ENCODE data around the gene CFAP43. TPM values are rescaled to one million over a fixed set of nuclear protein-coding genes. Genes with fewer than 3 reads are reported as not detected.

The CFAP43 gene
- total RNA-seq, 1 experiment from 2014 or later = 0.42 TPM

GRCh38 chr10:104274762-104275721 is 42.9 kb upstream of the CFAP43 start:
- ATAC-seq (peak; percentile 94), DNase-seq (ENCODE audit: low spot score) (peak; percentile 79)
- ChIA-PET POLR2A (interaction anchor here (0.6 to 1.5 kb wide), 7 partner anchors 20 to 208 kb away, joined by 3 to 6 read pairs (median 3); partner anchors contain the start of genes CFAP43, GSTO1, ITPRIP and SFR1), CTCF (interaction anchor here (0.5 to 8.8 kb wide), 56 partner anchors 8 to 388 kb away, joined by 3 to 126 read pairs (median 6); partner anchors contain the start of genes CFAP58, GSTO1, ITPRIP and SFR1)
- Mint-ChIP-seq H3K36me3 (peaks cover 3% of the 10 kb centered on the region; the same call in 1 of the 2 replicates), H3K4me3 (peak overlapping the region; percentile 70), H3K9me3 (no peaks in the 10 kb centered on the region), H3K27ac (no peak overlapping the region), H3K27me3 (ENCODE audit: low read depth) (peaks cover 12% of the 10 kb centered on the region), H3K4me1 (peaks cover 10% of the 10 kb centered on the region)
- TF ChIP-seq FOXP1 (CRISPR knock-in tag; IDR thresholded peaks at IDR 0.05; ENCODE audit: borderline replicate concordance) = peak; percentile 65; the same call in 1 of the 2 replicates
- no peak for TF ChIP-seq SOX15 (CRISPR knock-in tag; IDR thresholded peaks at IDR 0.05)
- peak; percentile 83 for TF ChIP-seq MAX (CRISPR knock-in tag; IDR thresholded peaks at IDR 0.05)
- no peak for TF ChIP-seq ZNF532 (CRISPR knock-in tag; IDR thresholded peaks at IDR 0.05; ENCODE audit: borderline replicate concordance)
- TF ChIP-seq CTCF (IDR thresholded peaks at IDR 0.05) = peak; percentile 71
- peak; percentile 67; the same call in 1 of the 2 replicates for TF ChIP-seq ZNF423 (CRISPR knock-in tag; IDR thresholded peaks at IDR 0.05)
- 0 out of 2 replicates have a peak, but pooled peaks have one; percentile 40 for TF ChIP-seq ARID4B (CRISPR knock-in tag; IDR thresholded peaks at IDR 0.05; ENCODE audit: borderline replicate concordance)
- TF ChIP-seq CREM (CRISPR knock-in tag; IDR thresholded peaks at IDR 0.05) = 0 out of 2 replicates have a peak, but pooled peaks have one; percentile 23
- no peak for TF ChIP-seq ZSCAN18 (CRISPR knock-in tag; IDR thresholded peaks at IDR 0.05)
- TF ChIP-seq ETV6 (CRISPR knock-in tag; IDR thresholded peaks at IDR 0.05) = no peak; the same call in 1 of the 2 replicates
- TF ChIP-seq E2F5 (CRISPR knock-in tag; IDR thresholded peaks at IDR 0.05) = no peak
- TF ChIP-seq HMGXB4 (CRISPR knock-in tag; IDR thresholded peaks at IDR 0.05) = peak; percentile 86; the same call in 1 of the 2 replicates
- TF ChIP-seq NR1H2 (CRISPR knock-in tag; IDR thresholded peaks at IDR 0.05) = no peak
- TF ChIP-seq ZNF121 (CRISPR knock-in tag; IDR thresholded peaks at IDR 0.05) = peak; percentile 44; the same call in 1 of the 2 replicates
- no peak for TF ChIP-seq GABPB1 (CRISPR knock-in tag; IDR thresholded peaks at IDR 0.05)
- TF ChIP-seq FOXP4 (CRISPR knock-in tag; IDR thresholded peaks at IDR 0.05) = peak; percentile 34; the same call in 1 of the 2 replicates
- no peak for TF ChIP-seq NR2C2 (CRISPR knock-in tag; IDR thresholded peaks at IDR 0.05)

Measured in WTC11 (cell line).